Uterus (tissue), 2 donors: ENCODE results near the gene TGFBR1.

Source experiments
- CTCF ChIP-seq, 4 experiments: fragments of 200-600 bp in 2 of 4; fragments of 450-650 bp in 2 of 4; sonication (generic) in 2 of 4; IDR thresholded peaks; one replicate each; pipeline ENCODE4 v1.5.1; 2016 to 2019; ENCODE audit warnings: antibody characterized with exemption in 4 of 4, mild to moderate bottlenecking in 2 of 4, moderate library complexity in 1 of 4
- POLR2A ChIP-seq, 2 donors: fragments of 450-650 bp; IDR thresholded peaks; one replicate each; pipeline ENCODE4 v1.6.1; 2016; ENCODE audit warnings: antibody characterized with exemption in 2 of 2, mild to moderate bottlenecking in 1 of 2, moderate library complexity in 1 of 2

DNA sequence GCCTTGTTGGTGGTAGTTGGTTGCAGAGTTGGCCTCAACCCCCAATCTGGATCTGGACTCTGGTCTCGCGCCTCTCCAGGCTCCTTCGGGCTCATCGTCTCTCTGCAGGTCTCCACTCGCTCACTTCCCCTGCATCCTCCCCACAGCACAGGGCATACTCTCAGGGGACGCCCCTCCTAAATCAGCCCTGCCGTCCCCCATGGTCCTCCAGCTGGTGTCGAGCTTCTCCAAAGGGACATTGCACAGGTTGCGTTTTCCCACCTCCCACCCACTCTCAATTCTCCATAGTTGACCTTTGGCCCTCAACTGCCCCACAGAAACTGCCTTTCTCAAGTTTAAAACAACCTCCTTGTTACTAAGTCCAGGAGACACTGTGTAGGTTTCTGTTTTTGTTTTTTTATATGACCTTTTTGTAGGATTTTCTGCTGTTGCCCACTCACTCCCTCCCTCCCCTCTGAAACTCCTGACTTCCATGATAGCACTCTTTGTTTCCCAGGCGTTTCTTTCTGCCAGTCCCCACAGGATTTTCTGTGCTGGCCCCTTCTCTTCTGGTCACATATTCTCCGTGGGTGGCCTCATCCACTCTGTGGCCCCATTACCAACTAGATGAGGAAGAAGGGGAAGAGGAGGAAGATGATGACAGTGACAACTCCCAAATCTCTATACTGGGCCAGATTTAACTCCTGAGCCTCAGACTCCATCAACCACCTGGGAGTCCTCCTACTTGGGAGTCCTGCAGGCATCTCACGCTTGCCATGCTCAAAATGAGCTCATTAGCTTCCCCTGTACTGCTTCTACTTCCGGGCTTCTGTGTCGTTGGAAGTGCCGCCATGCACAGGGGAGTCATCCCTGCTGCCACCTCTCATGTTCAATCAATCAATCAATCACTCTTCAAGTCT lies 66.6 kb downstream of the TGFBR1 start:
- TF ChIP-seq CTCF (IDR thresholded peaks at IDR 0.05) (no peak), POLR2A (IDR thresholded peaks at IDR 0.05) (no peak)
